Nucleus accumbens (tissue), 56 donors: ENCODE data around the gene PFKFB3.
A peak's percentile ranks its signal among the peaks of the same experiment; 100 is the strongest.
"Not testable (repeated sequence)": the region's sequence is repeated elsewhere in the genome, so short reads cannot be mapped to it uniquely, and the experiment has no call there.

ENCODE experiments used
- DNase-seq, 56 donors: peaks; one replicate each; lab custom pipeline; 2025; lab: John Stamatoyannopoulos, UW

Gene PFKFB3

DNA sequence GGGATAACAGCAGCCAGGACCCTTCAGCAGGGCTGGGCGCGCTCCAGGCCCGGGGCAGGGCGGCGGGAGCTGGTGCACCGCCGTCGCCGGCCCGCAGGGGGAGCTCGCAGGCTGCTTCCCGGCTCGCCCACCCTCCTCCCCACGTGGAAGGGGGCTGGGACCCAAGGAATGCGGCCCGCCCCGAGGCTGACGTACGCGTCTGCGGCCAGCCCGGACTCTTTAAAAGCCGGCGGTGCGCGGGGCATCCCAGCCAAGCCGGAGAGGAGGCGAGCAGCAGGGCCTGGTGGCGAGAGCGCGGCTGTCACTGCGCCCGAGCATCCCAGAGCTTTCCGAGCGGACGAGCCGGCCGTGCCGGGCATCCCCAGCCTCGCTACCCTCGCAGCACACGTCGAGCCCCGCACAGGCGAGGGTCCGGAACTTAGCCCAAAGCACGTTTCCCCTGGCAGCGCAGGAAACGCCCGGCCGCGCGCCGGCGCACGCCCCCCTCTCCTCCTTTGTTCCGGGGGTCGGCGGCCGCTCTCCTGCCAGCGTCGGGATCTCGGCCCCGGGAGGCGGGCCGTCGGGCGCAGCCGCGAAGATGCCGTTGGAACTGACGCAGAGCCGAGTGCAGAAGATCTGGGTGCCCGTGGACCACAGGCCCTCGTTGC is at the start of gene PFKFB3:
Gene PFKFB3 (plus strand): TSS at position 249 of the 647 bp plus-strand sequence. CDS start 329 bp downstream, at position 578.
- DNase-seq, result peak; percentile 69 to 98 (median 92)

DNA sequence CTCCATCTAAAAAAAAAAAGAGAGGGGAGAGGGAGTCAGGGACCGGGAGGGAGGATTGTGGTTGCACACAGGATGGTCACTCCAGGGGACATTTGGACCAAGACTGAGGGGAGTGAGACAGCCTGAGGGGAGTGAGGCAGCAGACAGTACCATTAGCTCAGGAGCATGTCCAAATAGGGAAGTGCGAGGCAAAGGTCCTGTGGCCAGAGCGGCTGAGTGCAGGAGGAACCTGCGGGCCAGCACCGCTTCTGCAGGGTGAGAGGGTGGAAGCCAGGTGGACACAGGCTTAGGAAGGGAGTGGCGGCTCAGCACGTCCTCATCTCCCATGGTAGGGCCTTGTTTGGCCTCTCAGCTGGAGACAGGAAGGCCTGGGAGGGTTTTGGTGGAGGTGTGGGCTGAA is 48.9 kb upstream of the PFKFB3 start:
- DNase-seq, result no peak

DNA sequence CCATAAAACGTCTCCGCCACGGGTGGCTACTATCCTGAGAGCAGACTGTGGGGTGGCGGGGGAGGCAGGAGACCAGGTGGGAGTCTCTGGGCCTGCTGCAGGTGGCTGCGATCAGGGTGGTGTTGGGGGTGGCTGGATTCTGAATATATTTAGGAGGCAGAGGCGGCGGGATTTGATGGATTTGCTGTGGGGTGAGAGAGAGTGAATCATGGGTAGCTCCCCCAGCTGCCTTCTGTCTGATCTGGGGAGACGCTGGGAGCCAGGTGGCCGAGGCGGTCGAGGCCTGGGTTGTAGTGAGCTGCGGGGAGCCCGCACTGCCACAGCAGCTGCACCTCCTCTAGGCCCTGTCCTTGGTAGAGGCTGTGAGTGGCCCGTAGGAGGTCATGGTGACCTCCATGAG is 48.2 kb upstream of the PFKFB3 start:
- DNase-seq, result peak in 5 of 56 donors; percentile 6 to 29 (median 21)

DNA sequence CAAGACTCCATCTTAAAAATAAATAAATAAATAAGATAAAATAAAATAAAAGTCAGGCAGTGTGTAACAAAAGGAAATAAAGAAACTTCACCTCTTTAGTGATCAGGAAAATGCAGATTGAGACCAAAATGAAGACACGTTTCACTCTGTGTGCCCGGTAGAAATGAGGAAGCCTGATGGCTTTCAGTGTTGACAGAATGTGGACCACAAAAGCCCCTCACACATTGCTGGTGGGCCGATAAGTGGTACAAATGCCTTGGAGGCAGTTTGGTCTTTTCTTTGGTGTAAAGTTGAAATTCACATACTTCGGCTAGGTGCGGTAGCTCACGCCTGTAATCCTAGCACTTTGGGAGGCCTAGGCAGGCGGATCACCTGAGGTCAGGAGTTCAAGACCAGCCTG is 44.5 kb upstream of the PFKFB3 start:
- DNase-seq, result no peak

DNA sequence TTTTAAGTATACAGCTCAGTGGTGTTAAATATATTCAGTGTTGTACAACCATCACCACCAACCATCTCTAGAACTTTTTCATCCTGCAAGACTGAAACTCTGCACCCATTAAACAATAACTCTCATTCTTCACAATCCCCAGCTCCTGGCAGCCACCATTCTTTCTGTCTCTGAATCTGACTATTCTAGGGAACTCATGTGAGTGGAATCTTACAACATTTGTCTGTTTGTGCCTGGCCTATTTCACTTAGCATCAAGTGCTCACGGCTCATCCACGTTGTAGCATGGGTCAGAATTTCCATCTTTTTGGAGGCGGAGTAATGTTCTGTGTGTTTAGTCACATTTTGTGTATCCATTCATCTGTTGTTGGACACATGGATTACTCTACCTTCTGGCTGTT is 40.8 kb upstream of the PFKFB3 start:
- DNase-seq, result peak in 14 of 56 donors; percentile 9 to 51 (median 22)

DNA sequence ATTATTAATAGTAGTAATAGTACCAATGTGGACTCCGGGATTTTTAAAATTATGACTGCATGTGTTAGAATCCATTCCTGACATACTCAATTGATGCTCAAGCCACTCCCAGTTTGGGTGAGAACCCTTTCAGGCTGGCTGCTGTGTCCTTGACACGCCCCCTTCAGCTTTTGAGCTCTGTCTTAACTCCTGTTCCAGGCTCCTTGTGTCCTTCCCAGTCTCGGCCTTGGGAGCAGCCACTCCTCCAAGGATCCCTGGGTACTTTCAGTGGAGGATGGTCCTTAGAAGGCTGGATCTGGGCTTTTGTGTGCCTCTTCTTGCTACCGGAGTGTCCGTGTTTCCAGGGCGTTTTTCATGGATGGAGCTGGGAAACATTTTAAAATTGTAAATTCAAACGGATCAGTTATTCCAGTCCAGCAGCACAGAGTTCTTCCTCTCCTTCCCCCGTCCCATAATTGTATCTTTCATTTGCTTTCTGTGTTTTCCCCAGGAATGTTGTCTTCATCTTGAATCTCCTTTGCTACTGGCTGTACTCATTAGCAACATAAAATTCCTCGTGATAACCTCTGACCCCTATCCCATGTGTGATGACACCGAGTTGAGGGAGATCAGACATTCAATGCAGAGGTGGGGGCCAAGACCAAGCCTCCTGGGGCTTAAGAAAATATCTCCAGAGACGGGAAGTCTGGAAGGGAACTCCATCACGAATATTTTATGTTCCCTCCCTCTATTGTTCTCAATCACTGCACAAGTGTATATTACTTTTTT is 40.0 kb upstream of the PFKFB3 start:
- no peak for DNase-seq

DNA sequence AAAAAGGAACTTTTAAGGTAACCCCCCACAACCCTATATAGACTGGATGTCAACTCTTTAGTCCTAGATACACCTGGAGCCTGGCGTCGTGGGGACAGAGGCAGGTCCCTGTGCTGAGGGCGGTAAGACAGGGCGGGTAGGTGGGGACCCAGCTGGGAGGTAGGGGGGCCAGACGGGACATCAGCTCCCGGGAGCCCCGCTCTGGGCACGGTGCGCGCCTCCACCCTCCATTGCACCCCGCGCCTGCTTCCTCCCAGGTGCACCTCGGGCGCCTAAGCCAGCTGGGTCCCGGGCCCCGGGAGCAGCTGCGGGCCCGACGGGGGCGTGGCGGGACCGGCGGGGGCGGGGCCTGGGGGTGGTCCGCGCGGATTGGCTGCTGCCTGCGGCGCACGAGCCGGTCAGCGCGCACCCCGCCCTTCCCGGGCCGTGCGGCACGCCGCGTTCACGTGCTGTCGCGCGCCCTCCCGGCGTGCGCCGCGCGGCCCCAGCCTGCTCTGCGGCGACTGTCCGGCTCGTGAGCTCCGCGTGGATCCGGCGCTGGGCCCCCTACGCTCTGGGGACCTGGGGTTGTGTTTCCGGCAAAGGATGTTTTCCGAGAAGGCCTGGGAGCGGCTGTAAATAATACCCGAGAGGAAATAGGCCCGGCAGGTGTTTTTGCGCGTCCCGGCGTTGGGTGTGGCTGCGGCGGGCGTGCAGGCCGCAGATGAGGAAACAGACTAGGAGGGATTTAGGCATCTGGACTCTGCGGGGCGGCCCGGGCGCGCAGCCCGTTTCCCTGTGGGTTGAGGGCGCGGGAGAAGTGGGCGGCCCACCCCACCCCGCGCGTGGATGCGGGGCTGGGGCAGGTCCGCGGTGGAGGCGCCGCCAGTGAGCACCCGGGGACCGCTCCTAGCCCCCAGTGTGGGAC is 39.1 kb upstream of the PFKFB3 start:
- DNase-seq, result peak in 55 of 56 donors; percentile 24 to 92 (median 79)

DNA sequence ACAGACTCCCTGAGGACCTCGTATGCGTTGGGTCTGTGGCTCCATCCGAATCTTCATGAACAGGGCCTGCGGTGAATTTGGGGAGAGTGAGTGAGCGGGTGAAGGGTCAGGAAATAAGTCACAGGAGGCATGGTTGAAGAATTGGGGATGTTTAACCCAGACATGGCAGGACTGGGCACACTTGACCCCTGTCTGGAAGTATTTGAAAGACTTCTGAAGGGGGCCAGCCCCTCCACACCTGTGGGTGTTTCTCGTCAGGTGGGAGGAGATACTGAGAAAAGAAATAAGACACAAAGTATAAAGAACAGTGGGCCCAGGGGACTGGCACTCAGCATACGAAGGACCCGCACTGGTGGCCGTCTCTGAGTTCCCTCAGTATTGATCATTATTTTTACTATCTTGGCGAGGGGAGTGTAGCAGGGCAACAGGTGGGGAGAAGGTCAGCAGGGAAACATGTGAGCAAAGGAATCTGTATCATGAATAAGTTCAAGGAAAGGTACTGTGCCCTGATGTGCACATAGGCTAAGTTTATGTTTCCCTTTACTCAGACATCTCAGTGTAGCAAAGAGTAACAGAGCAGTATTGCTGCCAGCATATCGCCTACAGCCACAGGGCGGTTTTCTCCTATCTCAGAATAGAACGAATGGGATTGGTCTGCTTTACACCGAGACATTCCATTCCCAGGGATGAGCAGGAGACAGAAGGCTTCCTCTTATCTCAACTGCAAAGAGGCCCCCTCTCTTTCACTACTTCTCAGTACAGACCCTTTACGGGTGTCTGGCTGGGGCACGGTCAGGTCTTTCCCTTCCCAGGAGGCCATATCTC is 38.2 kb upstream of the PFKFB3 start:
- DNase-seq, result no peak

DNA sequence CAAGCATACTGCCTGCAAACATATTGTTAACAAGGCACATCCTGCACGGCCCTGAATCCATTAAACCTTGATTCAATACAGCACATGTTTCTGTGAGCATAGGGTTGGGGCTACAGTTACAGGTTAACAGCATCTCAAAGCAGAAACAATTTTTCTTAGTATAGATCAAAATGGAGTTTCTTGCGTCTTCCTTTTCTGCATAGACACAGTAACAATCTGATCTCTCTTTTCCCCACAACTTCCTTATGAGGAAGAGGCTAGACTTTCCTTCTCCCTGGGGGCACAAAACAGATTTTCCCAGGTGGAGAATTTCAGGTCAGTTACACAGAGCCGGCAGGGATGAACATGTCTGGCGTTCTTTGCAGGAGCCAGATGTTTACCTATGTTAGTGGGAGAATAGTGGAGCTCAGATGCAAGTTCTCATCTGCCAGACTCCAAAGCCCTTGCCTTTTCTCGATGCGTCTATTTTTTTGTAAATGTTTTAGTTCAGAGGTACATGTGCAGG is 37.5 kb upstream of the PFKFB3 start:
- no peak for DNase-seq

DNA sequence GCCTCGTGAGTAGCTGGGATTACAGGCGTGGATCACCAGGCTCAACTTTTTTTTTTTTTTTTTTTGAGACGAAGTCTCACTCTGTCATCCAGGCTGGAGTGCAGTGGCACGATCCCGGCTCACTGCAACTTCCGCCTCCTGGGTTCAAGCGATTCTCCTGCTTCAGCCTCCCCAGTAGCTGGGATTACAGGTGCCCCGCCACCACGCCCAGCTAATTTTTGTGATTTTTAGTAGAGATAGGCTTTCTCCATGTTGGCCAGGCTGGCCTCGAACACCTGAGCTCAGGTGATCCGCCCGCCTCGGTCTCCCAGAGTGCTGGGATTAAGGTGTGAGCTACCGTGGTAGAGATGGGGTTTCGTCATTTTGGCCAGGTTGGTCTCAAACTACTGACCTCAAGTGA is 36.8 kb upstream of the PFKFB3 start:
- not testable (repeated sequence) for DNase-seq

DNA sequence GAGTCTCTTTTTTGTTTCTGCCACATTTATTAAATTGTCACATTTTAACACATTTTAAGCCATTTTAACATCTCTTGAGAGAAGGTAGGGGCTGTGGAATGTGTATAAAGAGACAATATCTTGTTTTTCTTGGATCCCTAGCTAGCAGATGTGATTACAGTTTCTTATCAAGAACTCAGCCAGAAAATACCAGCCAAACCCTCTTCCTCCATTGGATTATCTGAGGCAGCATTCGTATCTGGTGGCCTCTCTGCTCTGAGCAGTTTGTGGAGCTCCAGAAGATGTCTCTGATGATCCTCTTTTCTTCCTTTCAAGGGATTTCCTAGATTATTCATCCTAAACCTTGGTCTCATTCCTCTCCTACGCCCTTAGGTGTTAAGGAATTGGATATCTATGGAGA is 35.3 kb upstream of the PFKFB3 start:
- no peak for DNase-seq

DNA sequence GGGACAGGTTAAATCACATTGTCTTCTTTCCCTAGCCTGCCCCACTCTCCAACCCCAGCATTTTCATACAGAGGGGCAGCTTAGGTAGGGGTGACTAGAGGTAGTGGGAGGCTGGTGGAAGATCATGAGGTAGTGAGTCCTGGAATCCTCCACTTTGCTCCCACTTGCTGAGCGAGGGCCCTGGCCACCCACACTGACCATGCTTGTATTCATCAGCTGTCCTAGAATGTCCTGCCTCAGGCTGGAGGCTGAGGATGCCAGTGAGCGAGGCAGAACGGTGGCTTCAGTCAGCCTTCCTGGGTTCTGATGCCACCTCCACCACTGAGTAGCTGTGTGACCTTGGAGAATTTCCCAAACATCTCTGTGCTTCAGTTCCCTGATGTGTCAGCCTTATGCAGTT is 34.6 kb upstream of the PFKFB3 start:
- DNase-seq, result no peak

DNA sequence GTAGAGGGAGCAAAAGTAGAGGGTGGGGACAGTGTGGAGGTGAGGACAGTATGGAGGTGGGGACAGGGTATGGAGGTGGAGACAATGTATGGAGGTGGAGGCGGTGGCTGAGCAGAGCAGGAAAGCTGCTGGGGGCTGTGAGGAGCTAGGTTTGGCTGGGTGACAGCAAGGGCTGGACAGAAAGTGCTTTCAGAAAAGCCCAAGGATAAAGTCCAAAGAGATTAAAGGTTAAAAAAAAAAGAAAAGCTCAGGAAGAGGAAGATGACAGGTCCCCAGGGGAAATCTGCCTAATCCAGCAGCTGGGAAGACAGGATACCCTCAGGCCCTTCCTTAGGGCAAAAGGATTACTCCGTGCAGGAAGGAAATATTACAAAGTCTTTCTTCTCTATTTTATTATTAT is 32.1 kb upstream of the PFKFB3 start:
- DNase-seq, result no peak

DNA sequence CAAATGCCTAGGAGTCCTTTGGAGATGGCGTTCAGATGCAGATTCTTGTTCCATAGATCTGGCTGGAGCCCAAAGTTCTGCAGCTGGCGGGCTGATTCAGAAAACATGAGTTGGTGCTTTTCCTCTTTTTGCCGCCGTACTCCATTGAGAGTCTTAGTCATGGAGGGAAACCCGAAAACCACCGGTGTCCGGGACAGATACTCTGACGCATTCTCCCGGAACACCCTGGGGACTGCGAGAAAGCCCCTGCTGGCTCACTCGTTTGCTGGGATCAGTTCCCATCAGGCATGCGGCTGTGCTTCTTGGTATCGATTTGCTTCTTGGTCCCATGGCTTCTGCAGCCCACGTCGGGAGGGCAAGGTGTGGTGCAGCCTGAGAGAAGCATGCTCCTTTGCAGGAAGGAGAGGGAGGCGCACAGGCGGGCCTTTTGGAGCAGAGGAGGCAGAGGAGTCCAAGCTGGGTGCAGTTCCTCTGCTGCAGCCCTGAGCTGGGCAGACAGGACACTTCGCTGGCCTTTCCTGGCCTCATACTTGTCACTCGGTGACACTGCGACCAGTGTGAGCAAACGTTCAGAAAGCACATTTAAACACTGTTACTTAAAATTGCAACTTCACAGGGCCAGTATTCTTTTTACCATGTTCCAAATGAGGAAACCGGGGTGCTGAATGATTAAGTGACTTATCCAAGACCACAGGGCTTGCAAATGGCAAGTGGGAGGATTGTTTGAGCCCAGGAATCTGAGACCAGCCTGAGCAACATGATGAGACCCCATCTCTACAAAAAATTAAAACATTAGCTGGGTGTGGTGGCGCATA is 30.6 kb upstream of the PFKFB3 start:
- peak in 44 of 56 donors; percentile 10 to 84 (median 42) for DNase-seq

DNA sequence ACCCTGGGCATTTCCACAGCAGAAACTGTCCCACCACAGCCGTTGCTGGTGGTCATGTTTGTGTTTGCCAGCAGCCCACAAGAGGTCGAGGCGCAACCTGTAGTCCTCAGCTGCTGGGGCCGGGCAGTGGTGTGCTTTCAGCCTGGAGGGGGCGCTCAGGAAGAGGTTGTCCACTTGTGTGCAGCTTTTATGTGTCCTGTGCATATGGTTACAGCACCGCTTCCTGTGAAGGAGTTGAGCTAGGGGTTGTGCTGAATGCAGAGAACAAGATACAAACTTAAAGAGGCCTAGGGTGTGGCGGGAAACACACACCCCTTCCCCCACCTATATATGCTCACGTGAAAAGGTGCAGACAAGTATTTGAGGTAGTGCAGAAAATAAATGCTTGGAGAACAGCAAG is 29.5 kb upstream of the PFKFB3 start:
- peak in 1 of 56 donors; percentile 16 for DNase-seq

DNA sequence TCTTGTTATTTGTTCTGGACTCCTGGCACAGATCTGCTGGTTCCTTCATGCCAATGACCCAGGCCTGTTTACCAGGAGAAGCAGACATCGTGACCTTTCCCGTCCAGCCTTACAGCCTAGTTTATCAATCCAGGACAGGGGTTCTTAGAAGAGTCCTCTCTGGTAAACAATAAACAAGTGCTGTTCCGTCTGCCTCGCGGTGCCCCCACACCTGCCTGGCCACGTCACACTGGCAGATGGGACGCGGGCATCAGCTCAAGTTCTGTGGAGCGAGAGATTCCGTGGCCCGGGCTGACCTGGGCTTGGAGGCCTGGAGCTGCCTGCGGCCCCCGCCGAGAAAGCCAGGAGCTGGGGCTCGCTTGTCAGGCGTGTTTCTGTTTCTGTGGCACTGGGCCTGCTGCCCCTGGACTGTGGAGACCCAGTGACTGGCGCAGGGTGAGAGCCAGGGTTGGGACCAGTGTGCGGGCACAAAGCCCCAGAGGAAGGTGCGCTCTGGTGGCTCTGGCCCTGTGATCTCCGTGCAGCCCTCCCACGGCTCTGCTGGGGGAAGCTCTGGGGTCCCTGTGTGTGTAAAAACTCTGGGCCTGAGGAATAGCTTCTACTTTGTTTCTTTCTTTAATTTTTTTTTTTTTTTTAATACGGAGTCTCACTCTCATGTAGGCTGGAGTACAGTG is 28.4 kb upstream of the PFKFB3 start:
- peak in 32 of 56 donors; percentile 5 to 69 (median 37) for DNase-seq

DNA sequence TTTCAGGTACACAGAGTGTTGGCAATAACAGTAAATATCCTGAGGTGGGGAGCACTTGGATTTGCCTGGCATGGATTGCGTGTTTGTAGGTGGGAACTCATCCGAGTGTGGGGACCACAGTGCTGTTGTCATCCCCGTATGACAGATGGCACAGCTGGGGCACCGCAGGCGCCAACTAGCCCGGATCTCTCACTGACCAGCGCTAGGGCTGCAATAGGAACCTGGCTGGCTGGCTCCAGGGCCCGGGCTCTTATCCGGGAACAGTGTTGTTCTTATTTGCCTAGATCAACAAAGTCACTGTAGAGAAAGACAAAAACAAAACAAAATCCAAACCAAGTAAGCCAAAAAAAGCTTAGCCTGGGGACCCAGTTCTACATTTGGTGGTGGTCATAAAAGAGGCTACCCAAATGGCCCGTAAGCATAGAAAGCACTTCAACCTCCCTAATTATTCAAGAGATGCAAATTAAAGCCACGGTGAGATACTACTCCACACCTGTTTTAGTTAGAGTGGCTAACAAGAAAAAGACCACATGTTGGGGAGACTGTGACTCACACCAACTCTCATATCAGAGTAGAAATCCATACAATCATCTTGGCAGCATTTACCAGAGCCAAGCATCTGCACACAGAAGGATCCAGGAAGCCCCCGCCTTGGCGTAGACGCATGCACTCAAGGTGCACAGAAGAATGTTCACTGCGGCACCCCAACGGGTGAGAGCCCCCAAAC is 27.2 kb upstream of the PFKFB3 start:
- DNase-seq, result peak in 28 of 56 donors; percentile 3 to 63 (median 28)
